Measurements from ENCODE around the gene CTNNA2. TPM values are rescaled to one million over a fixed set of nuclear protein-coding genes. Genes with fewer than 3 reads are reported as not detected.
A peak's percentile ranks its signal among the peaks of the same experiment; 100 is the strongest.

CTNNA2 gene
- total RNA-seq, 1 experiment from 2014 or later = 5.5 TPM

DNA sequence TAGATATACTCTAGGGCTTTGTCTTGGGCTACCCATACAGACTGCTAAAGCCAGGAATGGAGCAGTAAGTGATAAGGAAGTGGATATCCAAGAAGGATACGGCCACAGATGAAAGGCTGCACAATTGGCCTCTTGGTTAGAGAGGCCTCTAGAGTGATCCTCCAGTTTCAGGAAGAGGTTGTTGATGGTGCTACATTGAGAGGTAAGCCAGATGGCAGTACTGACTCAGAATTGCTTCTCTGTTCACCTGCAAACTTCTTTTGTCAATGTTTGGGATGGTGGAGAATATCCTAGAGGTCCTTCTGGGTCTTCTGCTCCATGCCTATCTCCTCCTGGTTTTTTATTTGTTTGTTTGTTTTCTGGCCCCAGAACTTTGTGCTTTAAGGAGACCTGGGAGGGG lies 1018.5 kb downstream of the CTNNA2 start:
- no peak overlapping the region for H3K27ac Mint-ChIP-seq
- no peak overlapping the region for H3T11ph ChIP-seq (ENCODE audit: low read length)
- H3K14ac ChIP-seq (ENCODE audit: insufficient read depth, low read length) = no peak overlapping the region
- no peak overlapping the region for H2BK5ac ChIP-seq (ENCODE audit: insufficient read length, low read length)
- no peak overlapping the region for H3K56ac ChIP-seq (ENCODE audit: insufficient read length, low read depth, low read length)
- no peaks in the 10 kb centered on the region for H3K23me2 ChIP-seq (ENCODE audit: insufficient read length, low read depth, low read length, poor library complexity, severe bottlenecking)
- no peak overlapping the region for H3K9ac ChIP-seq (ENCODE audit: extremely low read depth, insufficient read length, low read length)
- H2AFZ ChIP-seq (ENCODE audit: low read length) = no peak overlapping the region
- no peaks in the 10 kb centered on the region for H4K20me1 ChIP-seq (ENCODE audit: control insufficient read depth, insufficient read depth, insufficient read length)
- H4K8ac ChIP-seq (replicated peaks; ENCODE audit: insufficient read length, low read depth, low read length) = no peak overlapping the region
- no peaks in the 10 kb centered on the region for H3K27me3 ChIP-seq (ENCODE audit: insufficient read depth, low read length)
- no peak for DNase-seq
- H4K5ac ChIP-seq (ENCODE audit: insufficient read length, low read depth, low read length) = no peak overlapping the region
- H3K18ac ChIP-seq (ENCODE audit: insufficient read length, low read depth, low read length) = no peak overlapping the region
- H3K79me2 ChIP-seq (ENCODE audit: insufficient read depth, low read length) = no peaks in the 10 kb centered on the region
- H3K36me3 Mint-ChIP-seq (ENCODE audit: insufficient read depth in 1 of 3, low read depth in 3 of 3) = no peaks in the 10 kb centered on the region; a peak in 1 of 7 replicates
- H4K91ac ChIP-seq (ENCODE audit: insufficient read length, low read depth, low read length) = no peak overlapping the region
- no peaks in the 10 kb centered on the region for H3K79me1 ChIP-seq (ENCODE audit: insufficient read depth, low read depth, low read length, poor library complexity, severe bottlenecking)
- no peaks in the 10 kb centered on the region for H3K4me1 ChIP-seq (ENCODE audit: insufficient read depth, low read length)
- no peak overlapping the region for H2BK12ac ChIP-seq (ENCODE audit: insufficient read length, low read depth, low read length)
- H3K27ac ChIP-seq (ENCODE audit: insufficient read length, low read depth, low read length) = no peak overlapping the region
- H3K9me3 ChIP-seq (ENCODE audit: control insufficient read depth, low read depth, low read length) = no peaks in the 10 kb centered on the region
- no peak overlapping the region for H3K4me3 Mint-ChIP-seq
- no CpG with 5 or more reads among the region's 1 CpG for WGBS (ENCODE audit: extremely low coverage, insufficient read length, low lambda C conversion rate)
- no peaks in the 10 kb centered on the region; a peak in 1 of 5 replicates for H3K9me3 Mint-ChIP-seq
- no peak overlapping the region for H2BK15ac ChIP-seq (ENCODE audit: low read depth, low read length)
- H3K23ac ChIP-seq (ENCODE audit: insufficient read length, low read depth, low read length) = no peak overlapping the region
- H3K4me2 ChIP-seq (ENCODE audit: insufficient read depth, insufficient read length, low read length) = no peak overlapping the region
- H3K4me1 Mint-ChIP-seq = no peaks in the 10 kb centered on the region
- H3K27me3 Mint-ChIP-seq (ENCODE audit: low read depth) = no peaks in the 10 kb centered on the region
- H2AK5ac ChIP-seq (ENCODE audit: insufficient read length, low read length) = no peak overlapping the region
- TF ChIP-seq CTCF (conservative IDR thresholded peaks at IDR 0.05) = 0 out of 3 replicates have a peak, but pooled peaks have one; percentile 12
- H2BK120ac ChIP-seq (ENCODE audit: low read depth, low read length, poor library complexity, severe bottlenecking) = no peak overlapping the region
- no peak overlapping the region for H3K4ac ChIP-seq (ENCODE audit: low read depth, low read length)
- H2BK20ac ChIP-seq (ENCODE audit: low read depth, low read length, poor library complexity, severe bottlenecking) = no peak overlapping the region

Measured in H9 (cell line).